ENCODE measurements around the gene TTLL11. TPM values are rescaled to one million over a fixed set of nuclear protein-coding genes. Genes with fewer than 3 reads are reported as not detected.

TTLL11 gene
- total and polyA plus RNA-seq, 2 of the 8 experiments (the other 6 are each of a cell fraction or from before 2014, with no cell fraction given), result 0.56 to 0.80 TPM

DNA sequence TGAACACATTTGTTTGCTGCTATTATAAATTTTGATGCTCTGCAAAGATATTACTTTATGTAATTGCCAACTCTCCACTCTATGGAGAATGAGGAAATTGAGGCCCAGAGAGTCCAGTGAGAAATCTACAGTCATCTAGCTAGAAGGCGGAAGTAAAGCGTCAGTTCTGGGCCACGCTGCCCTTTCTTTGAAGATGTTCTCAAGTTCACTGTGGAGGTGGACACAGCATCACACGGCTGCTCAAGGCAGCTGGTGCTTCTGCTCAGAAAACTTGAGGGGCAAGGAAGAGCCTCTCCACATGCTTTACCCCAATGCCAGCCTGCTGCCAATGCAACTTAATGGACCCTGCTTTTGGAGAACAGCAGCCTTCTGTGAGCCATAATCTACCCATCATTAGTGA lies 96.3 kb downstream of the TTLL11 start:
- TF ChIP-seq TCF12 (IDR thresholded peaks at IDR 0.05; ENCODE audit: low read depth, low read length) (no peak), SIX5 (IDR thresholded peaks at IDR 0.05; ENCODE audit: low read depth, low read length) (no peak), HDAC6 (IDR thresholded peaks at IDR 0.05; ENCODE audit: low read depth, low read length) (no peak), EZH2 (IDR thresholded peaks at IDR 0.05; ENCODE audit: low read depth, low read length, severe bottlenecking) (no peak), ZNF274 (IDR thresholded peaks at IDR 0.05; ENCODE audit: borderline replicate concordance, extremely low read depth, low read length) (no peak), POLR2AphosphoS5 (IDR thresholded peaks at IDR 0.05; ENCODE audit: low read depth, low read length) (no peak), BACH1 (IDR thresholded peaks at IDR 0.05; ENCODE audit: low read length) (no peak), POU5F1 (IDR thresholded peaks at IDR 0.05; ENCODE audit: low read depth, low read length) (no peak), JUN (IDR thresholded peaks at IDR 0.05; ENCODE audit: low read depth, low read length) (no peak), SRF (IDR thresholded peaks at IDR 0.05; ENCODE audit: low read depth, low read length) (no peak), SAP30 (IDR thresholded peaks at IDR 0.05; ENCODE audit: insufficient read depth, insufficient replicate concordance, low read length) (no peak), HDAC2 (IDR thresholded peaks at IDR 0.05; ENCODE audit: borderline replicate concordance in 1 of 2, low read depth in 2 of 2, low read length in 2 of 2) (no peak), FOSL1 (IDR thresholded peaks at IDR 0.05; ENCODE audit: insufficient read depth, low read depth, low read length) (no peak)

More for the DNA sequence above, 96.3 kb downstream of the TTLL11 start:
- no peak for FAIRE-seq
- no peak overlapping the region for H4K8ac ChIP-seq (ENCODE audit: extremely low read depth, insufficient read depth, low read length)
- no peak overlapping the region for H3K4me2 ChIP-seq (ENCODE audit: insufficient read depth in 1 of 2, low read depth in 2 of 2, low read length in 2 of 2)
- H2BK5ac ChIP-seq (ENCODE audit: low read depth, low read length), result no peak overlapping the region
- no peaks in the 10 kb centered on the region for H3K9me3 ChIP-seq (ENCODE audit: insufficient read depth in 2 of 2, low read depth in 1 of 2, low read length in 1 of 2)
- peaks cover 0 to 4% (median 1%) of the 10 kb centered on the region in 4 experiments; a peak in 1 of 7 replicates for H3K4me1 ChIP-seq (replicated peaks in 1 of 4; ENCODE audit: control insufficient read depth in 3 of 4, insufficient read depth in 4 of 4, low read length in 3 of 4)
- H3K36me3 ChIP-seq (ENCODE audit: control insufficient read depth in 2 of 4, insufficient read depth in 4 of 4, low read length in 3 of 4), result no peaks in the 10 kb centered on the region
- peaks cover 0 to 13% (median 3%) of the 10 kb centered on the region in 4 experiments; a peak in 5 of 7 replicates for H3K27me3 ChIP-seq (replicated peaks in 1 of 4; ENCODE audit: control insufficient read depth in 3 of 4, extremely low read depth in 1 of 4, insufficient read depth in 3 of 4, low read length in 3 of 4)
- no peaks in the 10 kb centered on the region for H3K79me1 ChIP-seq (ENCODE audit: low read depth, low read length)
- H3K56ac ChIP-seq (replicated peaks; ENCODE audit: insufficient read length, low read depth, low read length), result no peak overlapping the region
- H2BK12ac ChIP-seq (ENCODE audit: low read depth, low read length), result no peak overlapping the region
- no peak overlapping the region for H2BK120ac ChIP-seq (replicated peaks; ENCODE audit: low read depth, low read length)
- H4K91ac ChIP-seq (replicated peaks; ENCODE audit: insufficient read length, low read length), result no peak overlapping the region
- H3K18ac ChIP-seq (ENCODE audit: extremely low read depth, low read length), result no peak overlapping the region
- H3K9ac ChIP-seq (replicated peaks in 1 of 4; ENCODE audit: extremely low read depth in 1 of 4, low read depth in 3 of 4, low read length in 3 of 4), result no peak overlapping the region
- H3K4ac ChIP-seq (replicated peaks; ENCODE audit: insufficient read length, low read depth, low read length), result no peak overlapping the region
- no peak overlapping the region for H2AK5ac ChIP-seq (ENCODE audit: low read depth, low read length)
- H4K20me1 ChIP-seq (replicated peaks in 1 of 2; ENCODE audit: control insufficient read depth in 1 of 2, insufficient read depth in 2 of 2, low read length in 2 of 2), result no peaks in the 10 kb centered on the region
- DNase-seq (ENCODE audit: low read depth in 1 of 2, low spot score in 2 of 2), result no peak
- H3K14ac ChIP-seq (ENCODE audit: insufficient read length), result no peak overlapping the region
- POLR2A ChIA-PET (ENCODE audit: partially characterized antibody), result no interaction called here
- no peaks in the 10 kb centered on the region for H3K79me2 ChIP-seq (ENCODE audit: control insufficient read depth in 1 of 2, insufficient read depth in 2 of 2, low read length in 2 of 2)
- CTCF ChIA-PET (ENCODE audit: partially characterized antibody), result interaction anchor here (0.5 to 2.1 kb wide), 14 partner anchors 8 to 1393 kb away, joined by 3 to 6 read pairs (median 3); no protein-coding TSS in a partner anchor
- H2AFZ ChIP-seq (ENCODE audit: low read length), result no peak overlapping the region
- H3K27ac ChIP-seq (ENCODE audit: low read depth, low read length), result no peak overlapping the region
- H2BK15ac ChIP-seq (ENCODE audit: low read length), result no peak overlapping the region
- H2BK20ac ChIP-seq (ENCODE audit: low read length), result no peak overlapping the region
- WGBS, 2 experiments (ENCODE audit: extremely low coverage in 1 of 2, insufficient coverage in 1 of 2, insufficient read length in 1 of 2, insufficient replicate concordance in 2 of 2, low coverage in 1 of 2, low lambda C conversion rate in 2 of 2, missing lambda C conversion rate in 1 of 2), result 86% methylated on average over 4 of the region's 4 CpGs; no CpG with 5 or more reads in 1 of the 2 experiments
- no peaks in the 10 kb centered on the region for H3K23me2 ChIP-seq (ENCODE audit: low read depth, low read length)
- no peak overlapping the region for H3K23ac ChIP-seq (ENCODE audit: insufficient read length)
- H3K4me3 ChIP-seq (ENCODE audit: extremely low read depth in 1 of 4, insufficient read depth in 2 of 4, low read depth in 3 of 4, low read length in 4 of 4), result no peak overlapping the region
- H4K5ac ChIP-seq (ENCODE audit: insufficient read length, low read depth, low read length), result no peak overlapping the region

Measured in H1 (cell line).